ENCODE results near the gene P2RY6.

Gene P2RY6

DNA sequence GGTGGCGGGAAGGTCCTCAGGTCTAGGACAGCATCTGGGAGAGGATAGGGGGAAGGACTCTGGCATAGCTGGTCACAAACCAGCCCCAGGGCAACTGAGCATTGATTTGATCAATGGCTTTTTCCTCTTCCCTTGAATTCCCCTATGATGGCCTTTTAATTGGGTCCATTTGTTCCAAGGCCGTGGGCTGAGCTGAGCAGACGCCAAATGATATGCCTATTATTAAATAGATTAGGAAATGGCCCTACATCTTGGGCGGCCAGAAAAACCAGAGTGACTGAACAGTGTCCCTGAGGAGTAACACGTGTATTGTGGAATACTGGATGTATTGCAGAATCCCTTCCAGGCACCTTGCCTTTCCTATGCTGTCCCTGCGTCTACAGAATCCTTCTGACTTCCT lies 26.7 kb upstream of the P2RY6 start:
- TF ChIP-seq EP300 (IDR thresholded peaks at IDR 0.05; ENCODE audit: borderline replicate concordance), result no peak
- TF ChIP-seq YY1 (IDR thresholded peaks at IDR 0.05; ENCODE audit: low read depth), result no peak
- no peak for TF ChIP-seq TAF1 (IDR thresholded peaks at IDR 0.05; ENCODE audit: low read depth)
- TF ChIP-seq FOXM1 (IDR thresholded peaks at IDR 0.05; ENCODE audit: borderline replicate concordance, low read depth), result no peak
- no peak for TF ChIP-seq RAD21 (IDR thresholded peaks at IDR 0.05; ENCODE audit: low read depth)
- no peak for TF ChIP-seq NFIC (IDR thresholded peaks at IDR 0.05)
- TF ChIP-seq CEBPB (IDR thresholded peaks at IDR 0.05), result no peak
- no peak for TF ChIP-seq ZBTB7A (IDR thresholded peaks at IDR 0.05; ENCODE audit: low read depth)
- no peak for TF ChIP-seq EGR1 (IDR thresholded peaks at IDR 0.05)
- TF ChIP-seq, protein P1, sequence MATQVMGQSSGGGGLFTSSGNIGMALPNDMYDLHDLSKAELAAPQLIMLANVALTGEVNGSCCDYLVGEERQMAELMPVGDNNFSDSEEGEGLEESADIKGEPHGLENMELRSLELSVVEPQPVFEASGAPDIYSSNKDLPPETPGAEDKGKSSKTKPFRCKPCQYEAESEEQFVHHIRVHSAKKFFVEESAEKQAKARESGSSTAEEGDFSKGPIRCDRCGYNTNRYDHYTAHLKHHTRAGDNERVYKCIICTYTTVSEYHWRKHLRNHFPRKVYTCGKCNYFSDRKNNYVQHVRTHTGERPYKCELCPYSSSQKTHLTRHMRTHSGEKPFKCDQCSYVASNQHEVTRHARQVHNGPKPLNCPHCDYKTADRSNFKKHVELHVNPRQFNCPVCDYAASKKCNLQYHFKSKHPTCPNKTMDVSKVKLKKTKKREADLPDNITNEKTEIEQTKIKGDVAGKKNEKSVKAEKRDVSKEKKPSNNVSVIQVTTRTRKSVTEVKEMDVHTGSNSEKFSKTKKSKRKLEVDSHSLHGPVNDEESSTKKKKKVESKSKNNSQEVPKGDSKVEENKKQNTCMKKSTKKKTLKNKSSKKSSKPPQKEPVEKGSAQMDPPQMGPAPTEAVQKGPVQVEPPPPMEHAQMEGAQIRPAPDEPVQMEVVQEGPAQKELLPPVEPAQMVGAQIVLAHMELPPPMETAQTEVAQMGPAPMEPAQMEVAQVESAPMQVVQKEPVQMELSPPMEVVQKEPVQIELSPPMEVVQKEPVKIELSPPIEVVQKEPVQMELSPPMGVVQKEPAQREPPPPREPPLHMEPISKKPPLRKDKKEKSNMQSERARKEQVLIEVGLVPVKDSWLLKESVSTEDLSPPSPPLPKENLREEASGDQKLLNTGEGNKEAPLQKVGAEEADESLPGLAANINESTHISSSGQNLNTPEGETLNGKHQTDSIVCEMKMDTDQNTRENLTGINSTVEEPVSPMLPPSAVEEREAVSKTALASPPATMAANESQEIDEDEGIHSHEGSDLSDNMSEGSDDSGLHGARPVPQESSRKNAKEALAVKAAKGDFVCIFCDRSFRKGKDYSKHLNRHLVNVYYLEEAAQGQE (IDR thresholded peaks at IDR 0.05; ENCODE audit: low read depth), result no peak

DNA sequence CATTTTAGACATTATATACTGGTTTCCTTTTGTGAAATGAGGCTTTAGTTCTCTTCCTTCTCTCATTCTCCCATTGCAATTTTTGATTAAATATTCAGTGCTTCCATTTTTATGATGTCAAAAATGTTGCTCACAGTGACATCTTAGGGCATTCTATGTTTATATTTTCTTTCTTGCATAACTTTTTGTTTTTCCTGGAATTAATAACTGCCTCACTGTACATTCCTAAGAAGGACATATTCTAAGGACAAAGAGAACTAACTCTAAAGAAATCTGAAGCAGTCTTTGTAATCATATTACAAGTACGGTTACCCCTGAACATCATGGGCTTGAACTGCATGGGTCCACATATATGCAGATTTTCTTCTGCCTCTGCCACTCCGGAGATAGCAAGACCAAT lies 25.8 kb upstream of the P2RY6 start:
- TF ChIP-seq RAD21 (IDR thresholded peaks at IDR 0.05; ENCODE audit: low read depth) (no peak), EGR1 (IDR thresholded peaks at IDR 0.05) (no peak), FOXM1 (IDR thresholded peaks at IDR 0.05; ENCODE audit: borderline replicate concordance, low read depth) (no peak), YY1 (IDR thresholded peaks at IDR 0.05; ENCODE audit: low read depth) (no peak), TAF1 (IDR thresholded peaks at IDR 0.05; ENCODE audit: low read depth) (no peak), CREB1 (IDR thresholded peaks at IDR 0.05; ENCODE audit: low read depth) (no peak), NFIC (IDR thresholded peaks at IDR 0.05) (no peak), EP300 (IDR thresholded peaks at IDR 0.05; ENCODE audit: borderline replicate concordance) (no peak), TCF12 (IDR thresholded peaks at IDR 0.05; ENCODE audit: low read depth) (no peak), TEAD4 (IDR thresholded peaks at IDR 0.05) (no peak), ZBTB7A (IDR thresholded peaks at IDR 0.05; ENCODE audit: low read depth) (no peak)
- TF ChIP-seq, protein P2, sequence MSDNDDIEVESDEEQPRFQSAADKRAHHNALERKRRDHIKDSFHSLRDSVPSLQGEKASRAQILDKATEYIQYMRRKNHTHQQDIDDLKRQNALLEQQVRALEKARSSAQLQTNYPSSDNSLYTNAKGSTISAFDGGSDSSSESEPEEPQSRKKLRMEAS (IDR thresholded peaks at IDR 0.05), result no peak
- TF ChIP-seq, protein P1 (IDR thresholded peaks at IDR 0.05; ENCODE audit: low read depth), result no peak

DNA sequence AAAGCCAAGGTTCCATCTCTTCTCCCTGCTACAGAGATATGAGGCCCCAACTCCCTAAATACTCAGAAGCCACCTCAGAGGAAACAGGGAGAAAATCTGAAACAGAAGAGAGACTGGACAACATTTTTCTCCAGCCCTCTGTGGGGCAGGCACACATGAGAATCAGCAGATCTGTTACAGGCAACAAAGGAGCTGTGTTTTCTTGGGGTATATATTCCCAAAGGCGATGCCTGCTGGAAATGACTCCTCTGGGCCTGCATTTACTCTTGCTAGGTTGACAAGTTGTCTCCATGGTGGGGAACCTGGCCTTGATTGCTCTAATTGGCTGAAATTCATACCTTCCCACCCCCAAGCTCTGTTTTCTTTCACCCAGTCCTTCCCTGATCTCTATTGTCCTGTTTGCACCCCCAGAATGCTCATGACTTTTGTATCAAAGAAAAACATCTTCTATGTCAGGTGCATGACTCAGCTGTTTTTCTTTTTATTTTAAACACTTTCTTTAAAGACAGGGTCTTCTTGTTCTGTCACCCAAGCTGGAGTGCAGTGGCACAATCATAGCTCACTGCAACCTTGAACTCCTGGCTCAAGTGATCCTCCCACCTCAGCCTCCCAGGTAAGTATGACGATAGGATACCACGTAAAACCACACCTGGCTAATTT lies 23.5 kb upstream of the P2RY6 start:
- TF ChIP-seq, protein P3, sequence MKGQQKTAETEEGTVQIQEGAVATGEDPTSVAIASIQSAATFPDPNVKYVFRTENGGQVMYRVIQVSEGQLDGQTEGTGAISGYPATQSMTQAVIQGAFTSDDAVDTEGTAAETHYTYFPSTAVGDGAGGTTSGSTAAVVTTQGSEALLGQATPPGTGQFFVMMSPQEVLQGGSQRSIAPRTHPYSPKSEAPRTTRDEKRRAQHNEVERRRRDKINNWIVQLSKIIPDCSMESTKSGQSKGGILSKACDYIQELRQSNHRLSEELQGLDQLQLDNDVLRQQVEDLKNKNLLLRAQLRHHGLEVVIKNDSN (IDR thresholded peaks at IDR 0.05), result no peak
- TF ChIP-seq TEAD4 (IDR thresholded peaks at IDR 0.05) (no peak), TCF12 (IDR thresholded peaks at IDR 0.05; ENCODE audit: low read depth) (no peak), EGR1 (IDR thresholded peaks at IDR 0.05) (no peak), FOXM1 (IDR thresholded peaks at IDR 0.05; ENCODE audit: borderline replicate concordance, low read depth) (no peak)

DNA sequence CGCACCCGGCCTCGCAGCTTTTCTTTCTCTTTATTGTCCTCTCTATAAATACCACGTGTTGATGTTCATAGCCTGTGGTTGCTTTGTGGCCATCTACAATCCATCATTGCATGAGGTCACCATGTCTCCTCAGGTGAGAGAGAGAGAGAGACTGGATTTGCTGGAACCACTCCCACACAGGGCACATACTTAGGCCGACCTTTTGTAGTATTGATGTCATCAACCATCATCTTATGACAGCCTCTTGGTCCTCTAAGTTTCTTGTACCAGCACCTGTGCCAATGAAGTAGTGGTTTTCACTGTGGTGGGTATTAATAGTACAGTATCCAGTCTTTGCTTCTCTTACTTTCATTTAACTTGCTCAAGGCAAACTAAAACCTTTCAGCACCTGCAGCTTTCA lies 22.8 kb upstream of the P2RY6 start:
- TF ChIP-seq NFIC (IDR thresholded peaks at IDR 0.05) (no peak), CREB1 (IDR thresholded peaks at IDR 0.05; ENCODE audit: low read depth) (0 out of 2 replicates have a peak, but pooled peaks have one; percentile 3), EP300 (IDR thresholded peaks at IDR 0.05; ENCODE audit: borderline replicate concordance) (no peak), YY1 (IDR thresholded peaks at IDR 0.05; ENCODE audit: low read depth) (no peak), TEAD4 (IDR thresholded peaks at IDR 0.05) (0 out of 2 replicates have a peak, but pooled peaks have one; percentile 12), EGR1 (IDR thresholded peaks at IDR 0.05) (no peak)
- TF ChIP-seq, protein P2 (IDR thresholded peaks at IDR 0.05), result 0 out of 2 replicates have a peak, but pooled peaks have one; percentile 38

DNA sequence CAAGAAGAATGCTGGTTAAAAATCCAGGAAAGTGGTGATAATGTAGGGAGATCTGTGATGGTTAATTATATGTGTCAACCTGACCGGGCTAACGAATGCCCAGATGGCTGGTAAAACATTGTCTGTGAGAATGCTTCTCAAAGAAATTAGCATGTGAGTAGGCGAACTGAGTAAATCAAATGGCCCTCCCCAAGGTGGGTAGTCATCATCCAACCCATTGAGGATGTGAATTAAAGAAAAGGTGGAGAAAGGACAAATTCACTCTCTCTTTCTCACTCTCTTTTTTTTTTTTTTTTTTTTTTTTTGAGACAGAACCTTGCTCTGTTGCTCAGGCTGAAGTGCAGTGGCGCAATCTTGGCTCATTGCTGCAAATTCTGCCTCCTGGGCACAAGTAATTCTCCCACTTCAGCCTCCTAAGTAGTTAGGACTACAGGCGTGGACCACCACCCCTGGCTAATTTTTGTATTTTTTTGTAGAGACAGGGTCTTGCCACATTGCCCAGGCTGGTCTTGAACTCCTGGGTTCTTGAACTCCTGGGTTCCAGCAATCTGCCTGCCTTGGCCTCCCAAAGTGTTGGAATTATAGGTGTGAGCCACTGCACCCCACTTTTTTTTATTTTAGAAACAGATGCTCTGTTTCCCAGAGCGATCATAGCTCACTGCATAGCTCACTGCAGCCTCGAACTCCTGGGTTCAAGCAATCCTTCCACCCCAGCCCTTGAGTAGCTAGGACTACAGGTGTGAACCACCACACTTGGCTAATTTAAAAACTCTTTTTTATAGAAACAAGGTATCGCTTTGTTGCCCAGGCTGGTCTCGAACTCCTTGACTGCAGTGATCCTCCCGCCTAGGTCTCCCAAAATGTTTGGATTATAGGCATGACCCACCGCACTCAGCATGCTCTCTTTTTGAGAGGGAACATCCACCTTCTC lies 22.0 kb upstream of the P2RY6 start:
- TF ChIP-seq, protein P3 (IDR thresholded peaks at IDR 0.05), result no peak
- TF ChIP-seq CEBPB (IDR thresholded peaks at IDR 0.05), result 0 out of 2 replicates have a peak, but pooled peaks have one; percentile 29

All from Ishikawa (cell line).